Suppressor macrophage treated with lipopolysaccharide for 1 hour (primary cell): Measurements from ENCODE around the gene PRPF6.

Experiments
- DNase-seq, 3 donors: peaks; one replicate each; pipeline ENCODE4 v3.0.0-alpha.2; 2020 to 2022

PRPF6 gene

GRCh38 chr20:64036346-64037198 lies 55.6 kb downstream of the PRPF6 start:
- DNase-seq: no peak

GRCh38 chr20:64037199-64037497 lies 56.2 kb downstream of the PRPF6 start:
- DNase-seq: no peak

- no peak for DNase-seq
Observed at GRCh38 chr20:64037498-64038213, 56.7 kb downstream of the PRPF6 start.

- DNase-seq: no peak
Observed at GRCh38 chr20:64038224-64038564, 57.3 kb downstream of the PRPF6 start.

- peak; percentile 73 to 90 (median 80) for DNase-seq
Observed at GRCh38 chr20:64038565-64039292, 57.8 kb downstream of the PRPF6 start.

GRCh38 chr20:64039293-64040160 lies 58.6 kb downstream of the PRPF6 start:
- DNase-seq: no peak

- no peak for DNase-seq
Observed at GRCh38 chr20:64040231-64041039, 59.5 kb downstream of the PRPF6 start.

GRCh38 chr20:64041040-64041780 lies 60.3 kb downstream of the PRPF6 start:
- DNase-seq: no peak

- no peak for DNase-seq
Observed at GRCh38 chr20:64041781-64042053, 60.8 kb downstream of the PRPF6 start.

GRCh38 chr20:64042054-64042781 lies 61.3 kb downstream of the PRPF6 start:
- DNase-seq: peak in 2 of 3 donors; percentile 43 to 54

GRCh38 chr20:64043768-64044167 lies 62.8 kb downstream of the PRPF6 start:
- DNase-seq: no peak

- DNase-seq: no peak
Observed at GRCh38 chr20:64044484-64045247, 63.7 kb downstream of the PRPF6 start.

GRCh38 chr20:64045346-64046011 lies 64.5 kb downstream of the PRPF6 start:
- peak in 1 of 3 donors; percentile 55 for DNase-seq

- no peak for DNase-seq
Observed at GRCh38 chr20:64047046-64047389, 66.1 kb downstream of the PRPF6 start.

- DNase-seq: no peak
Observed at GRCh38 chr20:64047968-64048401, 67.1 kb downstream of the PRPF6 start.

- DNase-seq: no peak
Observed at GRCh38 chr20:64048402-64049044, 67.6 kb downstream of the PRPF6 start.

- peak; percentile 32 to 69 (median 41) for DNase-seq
Observed at GRCh38 chr20:64049060-64049877, 68.3 kb downstream of the PRPF6 start, which contains the start of gene SOX18. Gene SOX18, minus strand, starts transcription at chr20:64049639. Its CDS starts 123 bp downstream, at chr20:64049516.

GRCh38 chr20:64049878-64050260 lies 68.9 kb downstream of the PRPF6 start:
- no peak for DNase-seq
